ENCODE data around the gene RPS10.

Gene RPS10

GRCh38 chr6:34425498-34426410, at the start of gene RPS10:
RPS10 (minus strand) TSS chr6:34426069; CDS start chr6:34425221, 848 bp downstream.
- peak; percentile 66 for DNase-seq

GRCh38 chr6:34475238-34475682, 49.4 kb upstream of the RPS10 start:
- no peak for DNase-seq

GRCh38 chr6:34474754-34475153, 48.9 kb upstream of the RPS10 start:
- no peak for DNase-seq

GRCh38 chr6:34473967-34474366, 48.1 kb upstream of the RPS10 start:
- no peak for DNase-seq

- DNase-seq, result no peak
These were observed 46.6 kb upstream of the RPS10 start for GRCh38 chr6:34472425-34472824.

- no peak for DNase-seq
These were observed 43.6 kb upstream of the RPS10 start for GRCh38 chr6:34469499-34469898.

- DNase-seq, result no peak
These were observed 42.6 kb upstream of the RPS10 start for GRCh38 chr6:34468378-34468892.

GRCh38 chr6:34466242-34467185, 40.6 kb upstream of the RPS10 start:
- no peak for DNase-seq

- no peak for DNase-seq
These were observed 39.8 kb upstream of the RPS10 start, which contains the start of gene PACSIN1 for GRCh38 chr6:34465531-34466241. PACSIN1 (plus strand) TSS chr6:34466076; CDS start chr6:34526306, 60,230 bp downstream.

GRCh38 chr6:34463849-34464248, 38.0 kb upstream of the RPS10 start:
- DNase-seq, result no peak

- DNase-seq, result no peak
These were observed 37.4 kb upstream of the RPS10 start for GRCh38 chr6:34463299-34463698.

- DNase-seq, result no peak
These were observed 36.7 kb upstream of the RPS10 start for GRCh38 chr6:34462551-34462971.

- no peak for DNase-seq
These were observed 36.1 kb upstream of the RPS10 start for GRCh38 chr6:34462010-34462409.

GRCh38 chr6:34460796-34461507, 35.1 kb upstream of the RPS10 start:
- DNase-seq, result no peak

GRCh38 chr6:34459899-34460593, 34.2 kb upstream of the RPS10 start:
- no peak for DNase-seq

GRCh38 chr6:34457742-34458735, 32.2 kb upstream of the RPS10 start:
- DNase-seq, result no peak

- DNase-seq, result no peak
These were observed 31.5 kb upstream of the RPS10 start for GRCh38 chr6:34457382-34457741.

GRCh38 chr6:34455831-34456230, 30.0 kb upstream of the RPS10 start:
- DNase-seq, result no peak

- no peak for DNase-seq
These were observed 25.3 kb upstream of the RPS10 start for GRCh38 chr6:34451192-34451591.

GRCh38 chr6:34447910-34448309, 22.0 kb upstream of the RPS10 start:
- no peak for DNase-seq

All from NCI-H2107 (cell line).